HG03354 (cell line): ENCODE results near the gene HES4.
A peak's percentile ranks its signal among the peaks of the same experiment; 100 is the strongest.

Experiments
- ATAC-seq: cut with Tn5 transposase; IDR thresholded peaks from one replicate; pipeline ENCODE4 v1.9.1; 2021; ENCODE audit warnings: mild to moderate bottlenecking; ENCODE audit not compliant: unreplicated experiment, poor library complexity, severe bottlenecking

The HES4 gene

DNA sequence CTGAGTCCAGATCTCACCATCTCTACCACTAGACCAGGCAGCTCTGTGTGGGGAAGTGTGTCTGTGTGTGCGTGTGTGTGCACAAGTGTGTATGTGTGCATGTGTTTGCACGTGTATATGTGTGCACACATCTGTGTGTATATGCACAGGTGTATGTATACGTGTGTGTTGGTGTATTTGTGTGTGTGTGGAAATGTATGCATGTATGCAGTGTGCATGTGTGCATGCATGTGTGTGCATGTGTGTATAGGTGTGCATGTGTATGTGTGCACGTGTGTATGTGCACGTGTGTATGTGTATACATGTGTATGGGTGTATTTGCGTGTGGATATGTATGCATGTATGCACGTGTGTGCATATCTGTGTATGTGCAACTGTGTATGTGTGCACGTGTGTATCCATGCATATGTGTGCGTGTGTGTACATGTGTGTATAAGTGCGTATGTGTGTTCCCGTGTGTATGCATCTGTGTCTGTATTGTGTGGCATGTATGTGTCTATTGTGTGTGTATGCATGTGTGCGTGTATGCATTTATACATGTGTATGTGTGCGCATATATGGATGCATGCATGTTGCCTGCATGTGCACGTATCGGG is 30.5 kb downstream of the HES4 start:
- ATAC-seq, result no peak

DNA sequence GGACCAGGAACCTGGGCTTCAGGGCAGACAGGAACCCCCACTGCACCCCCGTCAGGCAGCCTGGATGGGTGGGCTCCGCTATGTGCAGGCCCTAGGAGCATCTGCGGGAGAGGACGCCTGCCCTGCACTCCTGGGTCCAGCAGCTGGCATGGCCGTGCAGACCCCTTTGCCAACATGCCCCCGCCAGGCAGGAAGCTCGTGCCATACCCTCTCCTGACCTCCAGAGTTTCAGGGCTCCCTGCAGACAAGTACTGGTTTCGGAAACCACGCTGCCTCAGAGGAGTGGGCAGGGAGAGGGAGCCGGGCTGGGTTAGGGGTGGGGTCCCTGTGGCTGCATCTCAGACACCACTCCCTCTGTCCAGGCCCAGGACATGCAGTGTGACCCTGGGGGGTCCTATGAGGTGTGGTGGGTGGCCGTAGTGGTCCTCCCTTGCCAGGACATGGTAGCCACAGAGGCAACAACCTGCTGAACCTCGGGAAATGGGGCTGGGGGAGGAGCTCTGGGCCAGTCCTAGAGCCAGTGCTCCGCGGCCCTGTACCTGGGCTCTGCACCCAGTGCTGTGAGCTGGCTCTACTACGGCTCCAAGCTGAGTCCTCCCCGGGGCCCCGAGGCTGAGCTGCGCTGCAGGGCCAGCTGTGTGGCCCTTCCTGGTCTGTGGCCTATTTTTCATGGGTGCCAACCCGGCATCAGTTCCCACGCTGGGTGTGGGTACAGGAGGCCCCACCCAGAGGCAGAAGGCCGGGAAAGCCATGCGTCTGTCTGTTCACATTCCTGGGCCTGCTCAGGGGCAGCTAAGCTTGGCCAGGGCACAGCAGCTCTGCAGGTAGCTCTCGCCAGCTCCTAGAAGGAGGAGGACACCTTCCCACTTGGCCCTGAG is 32.2 kb downstream of the HES4 start:
- ATAC-seq, result no peak

DNA sequence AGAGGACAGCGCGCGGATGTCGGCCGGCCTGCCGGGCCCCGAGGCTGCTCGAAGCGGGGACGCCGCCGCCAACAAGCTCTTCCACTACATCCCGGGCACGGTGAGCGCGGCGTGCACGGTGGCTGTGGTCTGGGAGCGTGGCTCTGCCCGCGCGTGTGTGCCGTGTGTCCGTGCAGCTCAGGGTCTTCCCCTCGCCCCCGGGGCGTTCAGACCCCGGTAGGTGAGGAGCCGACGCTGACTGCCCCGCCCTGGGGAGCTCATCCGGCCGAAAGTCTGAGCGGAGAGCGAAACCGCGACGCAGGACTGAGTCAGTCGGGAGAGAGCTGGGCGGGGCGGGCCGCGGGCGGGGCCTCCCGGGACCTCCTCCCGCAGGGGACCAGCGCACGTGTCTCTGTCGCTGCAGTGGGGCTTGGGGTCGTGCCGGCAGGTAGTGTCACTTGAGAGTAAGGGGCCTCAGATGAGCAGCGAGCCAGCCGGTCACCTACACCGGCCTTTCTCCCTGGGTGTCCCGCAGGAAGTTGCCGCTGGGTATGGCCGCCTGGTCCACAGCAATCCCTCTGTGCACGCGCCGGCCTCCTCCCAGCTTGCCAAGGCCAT is 33.1 kb downstream of the HES4 start:
- peak; percentile 75 for ATAC-seq

DNA sequence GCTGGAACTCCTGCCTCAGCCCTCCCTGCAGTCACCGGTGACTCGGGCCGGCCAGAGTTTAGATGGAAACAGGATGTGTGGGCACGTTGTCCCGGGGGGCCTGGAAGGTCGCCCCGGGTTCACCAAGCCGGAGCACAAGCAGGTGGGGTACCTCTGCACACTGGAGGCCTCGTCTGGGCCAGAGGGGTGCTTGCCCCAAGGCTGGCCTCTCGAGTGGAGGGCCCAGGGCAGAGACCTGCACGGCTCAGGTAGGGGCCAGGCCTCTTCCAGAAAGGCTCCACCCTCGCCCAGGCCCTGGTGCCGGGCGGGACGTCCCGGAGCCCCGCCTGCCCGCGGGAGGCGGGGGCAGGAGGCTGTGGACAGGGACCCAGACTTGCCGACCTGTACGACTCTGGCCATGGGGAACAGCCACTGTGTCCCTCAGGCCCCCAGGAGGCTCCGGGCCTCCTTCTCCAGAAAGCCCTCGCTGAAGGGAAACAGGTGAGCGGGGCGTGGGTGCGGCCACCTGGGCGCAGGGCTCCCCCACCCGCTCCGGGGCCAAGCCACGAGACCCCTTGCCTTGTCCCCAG is 33.7 kb downstream of the HES4 start, which contains the start of gene PLEKHN1:
PLEKHN1 (plus strand) TSS at position 348 of the 569 bp plus-strand sequence; CDS start at position 398, 50 bp downstream.
- ATAC-seq, result peak; percentile 33

DNA sequence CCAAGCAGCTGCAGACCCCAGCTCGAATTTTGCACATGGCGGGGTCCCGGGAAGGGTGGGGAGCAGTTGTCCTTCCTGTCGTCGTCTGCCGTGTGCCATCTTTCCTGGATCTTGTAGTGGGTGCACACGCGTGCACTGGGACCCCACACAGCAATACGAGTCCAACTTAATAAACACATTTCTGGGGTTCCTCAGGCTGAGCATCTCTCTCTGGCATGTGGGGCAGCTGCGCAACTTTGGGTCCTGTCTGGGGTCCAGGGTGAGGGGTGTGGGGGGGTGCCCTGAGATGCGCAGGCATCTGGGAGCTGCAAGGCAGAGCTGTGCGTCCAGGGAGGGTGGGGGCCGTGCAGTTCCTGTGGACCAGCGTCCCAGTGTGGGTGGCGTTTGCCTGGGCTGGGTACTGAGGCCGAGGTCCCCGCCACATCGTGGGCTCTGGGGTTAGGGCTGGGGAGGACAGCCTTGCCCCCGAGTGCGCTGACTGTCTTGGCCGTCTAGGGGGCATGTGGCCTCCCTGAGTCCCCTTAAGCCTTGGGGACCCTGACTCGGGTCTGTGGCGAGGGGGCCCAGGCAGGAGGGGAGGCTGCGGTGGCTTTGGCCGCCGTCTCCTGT is 34.3 kb downstream of the HES4 start:
- ATAC-seq, result no peak

DNA sequence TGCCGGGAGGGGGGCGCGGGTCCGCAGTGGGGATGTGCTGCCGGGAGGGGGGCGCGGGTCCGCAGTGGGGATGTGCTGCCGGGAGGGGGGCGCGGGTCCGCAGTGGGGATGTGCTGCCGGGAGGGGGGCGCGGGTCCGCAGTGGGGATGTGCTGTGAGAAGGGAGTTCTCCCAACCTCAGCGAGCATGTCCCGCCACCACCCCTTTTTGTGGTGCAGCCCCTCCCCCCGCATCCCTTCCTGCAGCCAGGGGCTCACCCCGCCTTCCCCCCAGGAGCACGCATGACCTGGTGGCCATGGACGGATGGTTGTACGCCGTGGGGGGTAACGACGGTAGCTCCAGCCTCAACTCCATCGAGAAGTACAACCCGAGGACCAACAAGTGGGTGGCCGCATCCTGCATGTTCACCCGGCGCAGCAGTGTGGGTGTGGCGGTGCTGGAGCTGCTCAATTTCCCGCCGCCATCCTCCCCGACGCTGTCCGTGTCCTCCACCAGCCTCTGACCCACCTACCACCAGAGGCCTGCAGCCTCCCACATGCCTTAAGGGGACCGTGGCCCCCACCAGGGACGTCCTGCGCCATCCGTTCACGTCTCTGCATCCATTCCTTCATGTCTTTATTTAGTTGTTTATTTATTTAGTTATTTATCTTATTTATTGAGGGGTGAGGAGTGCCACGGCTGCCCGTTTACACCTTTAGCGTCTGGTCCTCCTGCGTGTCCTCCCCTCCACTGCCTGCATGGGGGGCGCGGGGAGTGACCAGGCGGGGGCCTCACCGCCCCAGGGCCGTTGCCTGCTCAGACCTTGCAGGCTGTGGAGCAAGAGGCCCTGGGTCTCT is 35.0 kb downstream of the HES4 start:
- no peak for ATAC-seq

DNA sequence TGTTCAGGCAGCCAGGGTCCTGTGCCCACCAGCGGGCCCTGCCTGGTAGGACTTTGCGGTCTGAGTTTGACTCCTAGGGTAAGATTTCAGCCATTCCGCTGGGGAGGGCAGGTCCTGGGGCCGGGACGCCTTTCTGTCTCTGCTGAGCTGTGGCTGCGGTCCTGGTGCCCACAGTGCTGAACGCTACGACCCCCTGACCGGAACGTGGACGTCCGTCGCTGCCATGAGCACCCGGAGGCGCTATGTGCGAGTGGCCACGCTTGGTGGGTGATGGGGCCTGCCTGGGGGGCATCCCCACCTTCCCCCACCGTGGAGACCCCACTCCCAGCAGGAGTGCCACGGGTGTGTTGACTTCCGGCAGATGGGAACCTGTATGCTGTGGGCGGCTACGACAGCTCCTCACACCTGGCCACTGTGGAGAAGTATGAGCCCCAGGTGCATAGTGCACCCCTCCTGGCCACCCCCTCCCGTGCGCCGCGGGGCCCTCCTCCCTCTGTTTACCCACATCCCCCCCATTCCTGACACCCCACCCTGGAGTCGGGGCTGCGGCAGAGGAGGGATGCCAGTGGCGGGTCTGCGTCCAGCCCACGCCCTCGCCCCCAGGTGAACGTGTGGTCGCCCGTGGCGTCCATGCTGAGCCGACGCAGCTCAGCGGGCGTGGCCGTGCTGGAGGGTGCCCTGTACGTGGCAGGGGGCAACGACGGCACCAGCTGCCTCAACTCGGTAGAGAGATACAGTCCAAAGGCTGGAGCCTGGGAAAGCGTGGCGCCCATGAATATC is 36.0 kb downstream of the HES4 start:
- ATAC-seq, result no peak

DNA sequence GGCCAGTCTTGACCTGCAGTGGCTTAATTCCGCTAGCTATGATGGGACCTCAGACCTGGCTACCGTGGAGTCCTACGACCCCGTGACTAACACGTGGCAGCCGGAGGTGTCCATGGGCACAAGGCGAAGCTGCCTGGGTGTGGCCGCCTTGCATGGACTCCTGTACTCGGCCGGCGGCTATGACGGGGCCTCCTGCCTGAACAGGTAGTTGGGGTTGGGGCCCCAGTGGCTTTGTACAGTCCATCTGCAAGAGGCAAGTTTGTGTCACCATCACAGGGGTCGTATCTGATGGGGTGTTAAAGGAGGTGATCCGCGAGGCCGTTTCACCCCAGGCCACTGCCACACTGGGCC is 36.6 kb downstream of the HES4 start:
- no peak for ATAC-seq

DNA sequence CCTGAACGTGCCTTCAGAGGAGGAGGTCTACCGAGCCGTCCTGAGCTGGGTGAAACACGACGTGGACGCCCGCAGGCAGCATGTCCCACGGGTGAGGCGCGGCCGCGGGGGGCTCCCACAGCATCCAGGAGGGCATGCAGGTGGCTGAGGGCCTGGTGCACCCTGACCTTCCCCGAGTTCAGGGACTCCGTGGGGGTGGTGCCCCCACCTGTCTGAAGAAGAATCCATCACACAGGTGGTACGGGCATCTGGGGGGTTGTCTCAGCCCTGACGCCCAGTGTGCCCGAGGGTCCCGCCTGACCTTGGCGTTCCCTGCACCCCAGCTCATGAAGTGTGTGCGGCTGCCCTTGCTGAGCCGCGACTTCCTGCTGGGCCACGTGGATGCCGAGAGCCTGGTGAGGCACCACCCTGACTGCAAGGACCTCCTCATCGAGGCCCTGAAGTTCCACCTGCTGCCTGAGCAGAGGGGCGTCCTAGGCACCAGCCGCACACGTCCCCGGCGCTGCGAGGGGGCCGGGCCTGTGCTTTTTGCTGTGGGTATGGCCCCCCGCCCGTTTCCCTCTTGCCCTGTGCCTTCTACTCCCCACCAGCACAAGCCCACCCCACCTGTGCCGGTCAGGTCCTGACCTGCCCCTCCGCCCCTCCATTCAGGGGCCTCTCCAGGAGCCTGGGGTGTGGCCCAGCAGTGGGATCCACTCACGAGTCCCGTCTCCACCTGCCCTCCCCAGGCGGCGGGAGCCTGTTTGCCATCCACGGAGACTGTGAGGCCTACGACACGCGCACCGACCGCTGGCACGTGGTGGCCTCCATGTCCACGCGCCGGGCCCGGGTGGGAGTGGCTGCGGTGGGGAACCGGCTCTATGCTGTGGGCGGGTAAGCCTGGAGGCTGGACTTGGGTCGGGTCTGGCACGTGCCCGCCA is 37.3 kb downstream of the HES4 start:
- no peak for ATAC-seq

DNA sequence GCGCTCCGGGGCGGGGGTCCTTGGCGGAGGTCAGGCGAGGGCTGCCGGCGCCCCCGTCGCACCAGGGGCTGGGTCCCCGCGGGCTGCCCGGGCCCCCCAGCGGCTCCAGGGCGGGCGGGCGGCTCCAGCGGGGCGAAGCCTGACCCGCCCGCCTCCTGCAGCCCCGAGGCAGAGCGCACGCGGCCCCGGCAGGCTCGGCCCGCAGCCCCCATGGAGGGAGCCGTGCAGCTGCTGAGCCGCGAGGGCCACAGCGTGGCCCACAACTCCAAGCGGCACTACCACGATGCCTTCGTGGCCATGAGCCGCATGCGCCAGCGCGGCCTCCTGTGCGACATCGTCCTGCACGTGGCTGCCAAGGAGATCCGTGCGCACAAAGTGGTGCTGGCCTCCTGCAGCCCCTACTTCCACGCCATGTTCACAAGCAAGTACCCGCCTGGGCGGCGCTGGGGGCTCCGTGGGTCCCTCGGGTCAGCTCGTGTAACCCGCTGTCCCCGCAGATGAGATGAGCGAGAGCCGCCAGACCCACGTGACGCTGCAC is 38.7 kb downstream of the HES4 start:
- ATAC-seq, result no peak

DNA sequence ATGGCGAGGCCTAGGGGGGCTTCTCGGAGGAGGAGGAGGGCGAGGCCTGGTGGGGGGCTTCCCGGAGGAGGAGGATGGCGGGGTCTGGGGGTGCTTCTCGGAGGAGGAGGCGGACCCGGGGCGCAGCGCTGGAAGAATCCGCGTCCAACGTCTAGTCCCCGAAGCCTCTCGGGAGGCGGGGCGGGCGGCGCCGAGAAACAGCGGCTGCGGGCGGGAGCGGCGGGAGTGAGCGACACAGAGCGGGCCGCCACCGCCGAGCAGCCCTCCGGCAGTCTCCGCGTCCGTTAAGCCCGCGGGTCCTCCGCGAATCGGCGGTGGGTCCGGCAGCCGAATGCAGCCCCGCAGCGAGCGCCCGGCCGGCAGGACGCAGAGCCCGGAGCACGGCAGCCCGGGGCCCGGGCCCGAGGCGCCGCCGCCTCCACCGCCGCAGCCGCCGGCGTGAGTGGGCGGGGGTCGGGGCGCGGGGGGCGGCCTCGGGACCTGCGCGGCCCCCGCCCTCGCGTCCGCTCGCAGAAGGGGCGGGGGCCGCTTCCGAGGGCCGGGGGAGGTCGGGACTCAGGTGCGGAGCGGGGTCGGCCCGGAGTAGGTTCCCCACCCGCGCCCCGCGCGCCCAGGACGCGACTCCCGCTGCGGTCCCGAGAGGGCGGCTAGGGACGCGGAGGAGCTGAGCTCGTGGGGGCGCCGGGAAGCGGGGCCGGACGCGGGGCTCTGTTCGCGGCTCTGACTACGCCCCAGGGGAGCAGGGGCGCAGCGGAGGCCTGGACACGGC is 39.4 kb downstream of the HES4 start, which contains the start of gene KLHL17:
KLHL17 (plus strand) TSS at position 222 of the 769 bp plus-strand sequence; CDS start at position 332, 110 bp downstream.
- peak; percentile 52 for ATAC-seq

DNA sequence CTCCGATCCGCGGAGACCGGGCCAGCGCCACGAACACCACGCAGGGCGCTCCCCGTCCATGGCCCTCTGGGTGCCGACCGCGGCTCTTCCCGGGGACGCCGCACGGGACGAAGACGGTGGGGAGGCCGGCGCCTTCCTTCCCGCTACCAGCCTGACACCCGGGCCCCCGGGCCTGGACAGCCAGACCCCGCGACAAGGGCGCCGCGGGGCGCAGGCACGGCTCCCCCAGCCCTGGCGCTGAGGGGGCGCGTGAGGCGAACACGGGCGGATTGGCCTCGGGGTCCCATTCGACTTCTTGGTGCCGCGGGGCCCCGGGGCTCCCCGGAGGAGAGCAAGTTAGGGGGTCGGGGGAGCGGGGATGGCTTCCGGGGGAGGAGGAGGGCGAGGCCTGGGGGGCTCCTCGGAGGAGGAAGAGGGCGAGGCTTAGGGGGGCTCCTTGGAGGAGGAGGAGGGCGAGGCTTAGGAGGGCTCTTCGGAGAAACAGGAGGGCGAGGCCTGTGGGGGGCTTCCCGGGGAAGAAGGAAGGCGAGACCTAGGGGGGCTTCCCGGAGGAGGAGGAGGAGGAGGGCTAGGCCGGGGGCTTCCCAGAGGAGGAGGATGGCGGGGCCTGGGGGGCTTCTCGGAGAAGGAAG is 40.0 kb downstream of the HES4 start:
- ATAC-seq, result peak; percentile 4

DNA sequence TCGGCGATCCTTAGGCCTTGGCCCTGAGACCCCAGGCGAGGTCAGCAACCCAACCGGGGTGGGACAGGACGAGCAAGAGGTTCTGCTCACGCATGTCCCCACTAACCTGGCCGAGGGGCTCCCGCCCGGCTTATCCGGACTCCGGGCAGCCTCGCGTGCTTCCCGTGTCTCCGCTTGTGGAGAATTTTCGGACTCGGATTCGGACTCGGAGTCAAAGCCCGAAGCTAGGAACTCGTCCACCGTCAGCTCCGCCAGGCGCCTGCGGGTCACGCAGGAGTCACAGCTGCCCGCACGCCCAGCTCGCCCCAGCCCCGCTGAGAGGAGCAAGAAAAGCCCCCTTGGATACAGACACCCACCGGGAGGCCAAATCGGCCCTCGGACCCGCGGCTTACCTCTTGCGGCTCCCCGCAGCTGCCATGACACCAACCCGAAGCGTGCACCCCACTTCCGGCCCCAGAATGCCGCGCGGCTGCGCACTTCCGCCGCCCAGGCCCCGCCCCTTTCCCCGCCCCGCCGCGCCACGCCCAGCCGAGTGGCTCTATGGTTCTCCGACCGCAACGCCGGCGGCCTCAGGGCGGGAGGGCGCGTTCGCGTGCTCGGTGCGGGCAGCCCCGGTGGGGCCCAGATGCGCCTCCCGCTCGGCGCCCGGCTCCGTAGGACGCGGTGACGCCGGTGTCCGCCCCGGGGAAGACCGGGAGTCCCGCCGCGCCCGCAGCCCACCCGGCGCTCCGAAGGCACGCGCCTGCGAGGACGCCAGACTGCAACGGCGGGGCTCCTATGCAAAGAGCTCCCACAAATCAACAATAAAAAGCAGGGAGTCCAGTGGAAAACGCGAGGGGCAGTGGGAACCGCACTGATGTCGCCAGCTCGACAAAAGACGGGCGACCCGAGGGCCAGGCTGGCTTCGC is 40.8 kb downstream of the HES4 start, which contains the start of gene NOC2L:
NOC2L (minus strand) TSS at position 434 of the 908 bp plus-strand sequence; CDS start at position 418, 16 bp downstream.
- ATAC-seq, result peak; percentile 74

DNA sequence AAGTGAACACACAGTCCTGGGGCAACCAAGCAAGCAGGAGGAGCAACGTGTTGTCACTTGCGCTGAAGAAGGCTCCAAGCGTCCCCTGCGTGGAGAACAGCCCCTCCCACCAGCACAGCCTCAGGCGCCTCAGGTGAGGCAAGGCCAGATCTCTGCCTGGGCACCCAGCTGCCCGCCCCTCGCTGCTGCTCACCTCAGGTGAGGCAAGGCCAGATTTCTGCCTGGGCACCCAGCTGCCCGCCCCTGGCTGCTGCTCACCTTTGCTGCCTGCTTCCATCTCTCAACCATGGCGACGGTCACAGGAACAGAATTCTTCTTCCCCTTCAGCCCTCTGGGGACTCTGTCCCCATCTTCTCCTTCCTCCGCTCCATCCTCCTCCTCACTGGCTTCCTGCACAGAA is 43.3 kb downstream of the HES4 start:
- no peak for ATAC-seq

DNA sequence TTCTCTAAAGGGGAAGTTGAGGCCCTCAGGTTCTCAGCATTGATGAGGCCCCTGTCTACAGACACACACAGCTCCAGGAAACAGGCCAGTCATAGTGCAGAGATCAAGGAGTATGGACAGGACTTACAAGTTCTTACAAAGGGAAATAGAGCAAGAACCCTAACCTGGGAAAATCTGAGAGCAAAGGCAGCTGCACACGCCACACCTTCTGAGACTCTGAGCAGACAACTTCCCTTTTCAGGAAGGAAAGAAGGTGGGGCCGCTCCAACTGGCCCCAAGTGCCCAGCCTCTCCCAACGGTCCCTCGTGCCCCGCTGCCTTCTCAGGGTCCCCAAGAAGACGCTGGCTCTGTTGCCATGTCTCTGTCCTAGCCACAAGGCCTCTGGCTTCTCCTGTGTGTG is 44.4 kb downstream of the HES4 start:
- ATAC-seq, result no peak
